Ramos (cell line): ENCODE data around the gene CEL.
"Not testable (repeated sequence)": the region's sequence is repeated elsewhere in the genome, so short reads cannot be mapped to it uniquely, and the experiment has no call there.

Source experiments
- in situ Hi-C: fragments of 300-500 bp; cut with MboI; formaldehyde crosslinking; loops from one replicate; pipeline ENCODE4 v1.14.3; 2022; ENCODE audit warnings: low sequenced_read_pairs; ENCODE audit not compliant: unreplicated experiment

The CEL gene

DNA sequence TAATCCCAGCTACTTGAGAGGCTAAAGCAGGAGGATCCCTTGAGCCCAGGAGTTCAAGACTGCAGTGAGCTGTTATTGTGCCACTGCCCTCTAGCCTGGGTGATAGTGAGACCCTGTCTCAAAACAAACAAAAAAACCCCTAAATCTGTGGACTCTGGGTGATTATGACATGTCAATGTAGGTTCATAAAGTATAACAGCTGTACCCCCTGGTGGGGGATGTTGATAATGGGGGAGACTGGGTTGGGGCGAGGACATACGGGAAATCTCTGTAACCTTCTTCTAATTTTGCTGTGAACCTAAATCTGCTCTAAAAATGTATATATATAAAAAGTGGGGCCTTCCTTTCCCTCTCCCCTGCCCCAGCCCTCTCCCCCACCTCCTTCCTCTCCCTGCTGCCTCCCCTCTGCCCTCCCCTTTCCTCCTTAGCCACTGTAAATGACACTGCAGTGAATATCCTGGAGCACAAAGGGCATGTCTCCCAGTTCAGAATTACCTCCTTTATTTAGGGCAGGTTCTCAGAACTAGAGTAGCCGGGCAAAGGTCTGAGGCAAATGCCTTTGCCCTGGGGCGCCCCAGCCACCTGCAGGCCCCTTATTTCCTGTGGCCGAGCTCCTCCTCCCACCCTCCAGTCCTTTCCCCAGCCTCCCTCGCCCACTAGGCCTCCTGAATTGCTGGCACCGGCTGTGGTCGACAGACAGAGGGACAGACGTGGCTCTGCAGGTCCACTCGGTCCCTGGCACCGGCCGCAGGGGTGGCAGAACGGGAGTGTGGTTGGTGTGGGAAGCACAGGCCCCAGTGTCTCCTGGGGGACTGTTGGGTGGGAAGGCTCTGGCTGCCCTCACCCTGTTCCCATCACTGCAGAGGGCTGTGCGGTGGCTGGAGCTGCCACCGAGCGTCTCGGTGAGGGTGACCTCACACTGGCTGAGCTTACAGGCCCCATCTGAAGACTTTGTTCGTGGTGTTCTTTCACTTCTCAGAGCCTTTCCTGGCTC lies 19.3 kb downstream of the CEL start:
- in situ Hi-C loops: not testable (repeated sequence)

DNA sequence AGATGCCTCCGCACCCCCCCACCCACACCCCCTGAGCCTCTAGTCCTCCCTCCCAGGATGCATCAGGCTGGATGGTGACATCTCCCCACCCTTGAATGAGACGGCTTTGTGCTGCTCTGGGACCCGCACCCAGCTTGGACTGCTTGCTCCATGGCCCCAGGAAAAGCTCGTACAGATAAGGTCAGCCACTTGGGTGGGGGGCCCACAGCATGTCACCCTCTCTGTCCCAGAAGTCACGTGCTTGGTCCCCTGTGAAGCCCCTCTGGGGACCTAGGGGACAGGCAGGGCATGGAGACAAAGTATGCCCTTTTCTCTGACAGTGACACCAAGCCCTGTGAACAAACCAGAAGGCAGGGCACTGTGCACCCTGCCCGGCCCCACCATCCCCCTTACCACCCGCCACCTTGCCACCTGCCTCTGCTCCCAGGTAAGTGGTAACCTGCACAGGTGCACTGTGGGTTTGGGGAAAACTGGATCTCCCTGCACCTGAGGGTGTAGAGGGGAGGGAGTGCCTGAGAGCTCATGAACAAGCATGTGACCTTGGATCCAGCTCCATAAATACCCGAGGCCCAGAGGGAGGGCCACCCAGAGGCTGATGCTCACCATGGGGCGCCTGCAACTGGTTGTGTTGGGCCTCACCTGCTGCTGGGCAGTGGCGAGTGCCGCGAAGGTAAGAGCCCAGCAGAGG lies 20.3 kb downstream of the CEL start:
- in situ Hi-C loops: not testable (repeated sequence)

DNA sequence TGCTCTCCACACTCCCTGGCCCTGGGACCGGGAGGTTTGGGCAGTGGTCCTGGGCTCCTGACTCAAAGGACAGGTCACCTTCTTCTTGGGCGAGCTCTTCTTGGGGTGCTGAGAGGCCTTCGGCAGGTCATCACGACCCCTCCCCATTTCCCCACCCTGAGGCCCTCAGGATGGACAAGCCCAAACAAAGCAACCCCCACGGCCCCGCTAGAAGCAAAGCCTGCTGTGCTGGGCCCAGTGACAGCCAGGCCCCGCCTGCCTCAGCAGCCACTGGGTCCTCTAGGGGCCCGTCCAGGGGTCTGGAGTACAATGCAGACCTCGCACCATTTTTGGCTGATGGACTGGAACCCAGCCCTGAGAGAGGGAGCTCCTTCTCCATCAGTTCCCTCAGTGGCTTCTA lies 21.9 kb downstream of the CEL start:
- in situ Hi-C loops: not testable (repeated sequence)

DNA sequence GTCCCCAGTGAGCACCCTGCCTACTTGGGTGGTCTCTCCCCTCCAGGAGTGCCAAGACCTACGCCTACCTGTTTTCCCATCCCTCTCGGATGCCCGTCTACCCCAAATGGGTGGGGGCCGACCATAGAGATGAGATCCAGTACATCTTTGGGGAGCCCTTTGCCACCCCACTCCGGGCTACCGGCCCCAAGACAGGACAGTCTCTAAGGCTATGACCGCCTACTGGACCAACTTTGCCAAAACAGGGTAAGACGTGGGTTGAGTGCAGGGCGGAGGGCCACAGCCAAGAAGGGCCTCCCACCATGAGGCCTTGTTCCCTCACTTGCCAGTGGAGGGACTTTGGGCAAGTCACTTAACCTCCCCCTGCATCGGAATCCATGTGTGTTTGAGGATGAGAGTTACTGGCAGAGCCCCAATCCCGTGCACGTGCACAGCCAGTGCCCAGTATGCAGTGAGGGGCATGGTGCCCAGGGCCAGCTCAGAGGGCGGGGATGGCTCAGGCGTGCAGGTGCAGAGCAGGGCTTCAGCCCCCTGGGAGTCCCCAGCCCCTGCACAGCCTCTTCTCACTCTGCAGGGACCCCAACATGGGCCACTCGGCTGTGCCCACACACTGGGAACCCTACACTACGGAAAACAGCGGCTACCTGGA lies 24.6 kb downstream of the CEL start:
- in situ Hi-C loops: not testable (repeated sequence)

DNA sequence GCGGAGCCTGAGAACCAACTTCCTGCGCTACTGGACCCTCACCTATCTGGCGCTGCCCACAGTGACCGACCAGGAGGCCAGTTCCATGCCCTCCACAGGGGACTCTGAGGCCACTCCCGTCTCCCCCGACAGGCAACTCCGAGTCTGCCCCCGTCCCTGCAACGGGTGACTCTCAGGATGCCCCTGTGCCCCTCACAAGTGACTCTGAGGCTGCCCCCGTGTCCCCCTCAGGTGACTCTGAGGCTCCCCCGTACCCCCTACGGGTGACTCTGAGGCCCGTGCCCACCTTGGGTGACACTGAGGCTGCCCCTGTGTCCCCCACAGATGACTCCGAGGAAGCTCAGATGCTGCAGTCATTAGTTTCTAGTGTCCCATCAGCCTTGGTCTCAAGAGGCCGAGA lies 25.1 kb downstream of the CEL start:
- in situ Hi-C loops: no loop called here

DNA sequence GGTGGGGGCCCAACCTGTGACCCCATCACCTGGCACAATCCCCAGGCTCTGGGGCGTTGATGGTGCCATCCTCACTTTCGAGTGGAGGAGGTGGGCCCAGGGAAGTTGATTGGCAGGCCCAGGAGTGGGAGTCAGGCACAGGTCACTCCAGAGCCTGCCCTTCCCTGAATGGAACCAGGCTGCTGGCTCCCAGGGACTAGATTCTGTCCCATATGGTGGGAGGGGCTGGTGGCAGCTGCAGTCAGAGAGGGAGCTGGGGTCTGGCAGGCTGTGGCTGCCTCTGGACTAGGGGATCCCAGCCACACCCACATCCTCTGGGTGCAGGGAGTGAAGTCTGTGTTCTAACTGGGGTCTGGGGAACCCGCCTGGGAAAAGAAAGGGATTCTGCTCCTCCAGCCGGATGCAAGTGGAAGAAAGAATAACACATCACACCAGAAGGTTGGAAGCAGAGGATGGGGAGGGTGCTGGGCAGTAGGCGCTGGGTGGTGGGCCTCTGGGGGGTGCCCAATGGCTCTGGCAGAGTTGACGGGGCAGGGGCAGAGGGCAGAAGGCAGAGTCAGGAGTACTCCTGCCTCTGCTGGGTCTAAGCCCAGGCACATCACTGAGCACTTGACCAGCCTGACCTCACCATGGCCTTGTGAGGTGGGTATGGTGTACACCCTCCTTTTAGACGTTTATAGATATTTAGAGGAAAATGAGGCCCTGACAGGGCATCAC lies 25.8 kb downstream of the CEL start:
- in situ Hi-C loops: no loop called here

DNA sequence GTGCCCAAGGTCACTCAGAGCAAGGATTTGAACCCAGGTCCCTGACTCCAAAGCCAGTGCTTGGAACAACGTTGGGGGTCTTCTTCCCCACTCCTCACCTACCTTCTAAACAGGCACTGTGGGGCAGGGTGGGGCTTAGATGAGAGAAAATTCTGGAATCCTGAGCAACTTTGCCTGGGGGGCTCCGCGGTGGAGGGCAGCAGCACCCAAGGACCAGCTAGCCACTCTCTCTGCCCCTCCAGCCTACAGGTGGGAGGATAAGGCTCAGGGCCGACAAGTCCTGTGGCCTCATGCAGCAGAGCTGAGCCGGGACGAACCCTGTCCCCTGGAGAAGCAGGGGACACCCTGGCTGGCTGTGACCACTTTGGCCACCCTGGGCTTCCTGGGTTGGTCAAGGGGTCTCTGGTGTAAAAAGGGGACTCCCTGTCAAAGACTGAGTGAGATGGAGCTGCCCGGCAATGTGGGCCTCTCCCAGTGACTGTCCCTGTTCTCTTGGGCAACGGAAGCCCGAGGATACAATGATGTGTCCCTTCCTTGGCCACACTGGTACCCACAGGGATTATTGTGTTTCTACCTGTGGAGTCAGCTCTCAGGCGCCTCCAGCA lies 26.5 kb downstream of the CEL start:
- in situ Hi-C loops: no loop called here

DNA sequence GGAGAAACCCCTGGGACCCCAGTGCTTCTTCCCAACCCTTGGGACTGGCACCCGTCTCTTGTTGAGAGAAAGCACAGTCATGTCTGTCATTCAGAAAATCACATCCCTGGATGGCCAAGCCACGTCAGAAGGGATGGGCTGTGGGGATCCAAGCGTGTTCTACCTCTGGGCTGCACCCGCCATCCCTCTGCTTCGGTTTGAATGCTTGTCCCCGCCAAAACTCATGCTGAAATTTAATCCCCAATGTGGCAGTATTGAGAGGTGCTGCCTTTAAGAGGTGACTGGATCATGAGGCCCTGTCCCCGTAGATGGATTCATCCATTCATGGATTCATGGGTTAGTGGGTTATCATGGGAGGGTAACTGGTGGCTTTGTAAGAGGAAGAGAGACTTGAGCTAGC lies 27.0 kb downstream of the CEL start:
- in situ Hi-C loops: no loop called here

DNA sequence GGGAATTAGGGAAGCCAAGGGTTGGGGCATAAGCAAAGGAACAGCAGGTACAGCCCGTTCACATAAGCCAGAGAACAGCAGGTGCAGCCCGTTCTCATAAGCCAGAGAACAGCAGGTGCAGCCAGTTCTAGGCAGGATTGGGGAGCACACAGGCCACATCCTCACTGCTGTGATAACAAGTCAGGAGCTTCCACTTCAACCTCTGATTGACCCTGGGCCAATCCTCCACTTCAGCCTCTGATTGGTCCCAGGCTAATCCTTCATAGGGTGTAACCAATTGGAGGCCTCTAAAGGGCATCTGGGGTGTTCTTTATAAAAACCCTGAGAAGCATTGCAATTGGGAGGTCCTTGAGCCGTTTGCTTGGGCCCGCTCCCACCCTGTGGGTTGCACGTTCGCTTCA lies 27.5 kb downstream of the CEL start:
- in situ Hi-C loops: no loop called here

DNA sequence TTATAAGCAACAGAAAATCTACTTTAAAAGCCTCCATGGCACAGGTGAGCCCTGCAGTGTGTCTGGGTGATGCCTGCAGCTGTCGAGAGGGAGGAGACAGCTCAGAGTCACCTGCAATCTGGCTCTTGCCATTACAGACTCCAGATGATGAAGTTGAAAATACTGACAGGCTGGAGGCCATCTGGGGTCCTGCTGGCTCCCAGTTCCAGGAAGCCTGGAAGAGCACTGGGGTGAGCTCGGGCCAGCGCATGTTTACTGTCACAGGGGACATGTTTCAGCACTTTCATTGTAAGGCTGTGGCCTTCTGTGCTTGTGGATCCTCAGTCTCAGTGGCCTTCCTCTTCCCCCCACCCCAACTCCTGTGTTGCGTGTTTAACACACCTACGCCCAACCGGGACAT lies 28.4 kb downstream of the CEL start:
- in situ Hi-C loops: no loop called here

DNA sequence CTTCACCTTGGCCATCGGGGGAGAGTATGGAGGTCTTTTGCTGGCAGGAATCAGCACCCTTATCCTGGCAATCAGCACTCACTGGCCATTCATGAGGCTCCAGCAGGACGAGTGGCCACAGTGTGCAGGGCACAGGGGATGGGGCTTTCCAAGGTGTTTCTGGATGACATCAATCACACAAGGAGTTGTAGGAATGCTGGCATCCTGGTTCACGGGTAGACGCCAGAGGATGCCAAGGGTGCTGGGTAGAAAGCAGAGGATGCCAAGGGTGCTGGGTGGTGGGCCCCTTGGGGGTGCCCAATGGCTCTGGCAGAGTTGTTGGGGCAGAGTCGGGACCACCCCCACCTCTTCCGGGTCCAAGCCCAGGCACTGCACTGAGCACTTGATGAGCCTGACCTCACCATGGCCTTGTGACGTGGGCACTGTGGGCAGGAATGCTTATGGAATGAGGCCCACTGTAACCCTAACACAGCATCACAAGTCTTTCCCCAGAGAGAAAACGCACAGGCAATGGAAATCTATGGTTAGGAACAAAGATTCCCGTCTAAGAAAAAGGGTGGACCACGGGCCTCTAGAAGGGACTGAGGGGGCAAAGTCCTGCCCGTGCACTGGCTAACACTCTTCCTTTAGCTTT lies 29.1 kb downstream of the CEL start:
- in situ Hi-C loops: no loop called here

DNA sequence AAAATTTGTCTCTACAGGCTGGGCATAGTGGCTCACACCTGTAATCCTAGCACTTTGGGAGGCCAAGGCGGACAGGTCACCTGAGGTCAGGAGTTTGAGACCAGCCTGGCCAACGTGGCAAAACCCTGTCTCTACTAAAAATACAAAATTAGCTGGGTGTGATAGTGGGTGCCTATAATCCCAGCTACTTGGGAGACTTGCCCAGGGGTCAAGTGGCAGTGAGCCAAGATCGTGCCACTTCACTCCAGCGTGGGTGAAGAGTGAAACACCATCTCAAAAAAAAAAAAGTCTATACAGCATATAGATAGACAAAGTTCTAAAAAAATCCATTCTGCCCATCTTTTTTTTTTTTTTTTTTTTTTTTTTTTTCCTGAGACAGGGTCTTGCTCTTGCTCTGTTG lies 32.6 kb downstream of the CEL start:
- in situ Hi-C loops: not testable (repeated sequence)

DNA sequence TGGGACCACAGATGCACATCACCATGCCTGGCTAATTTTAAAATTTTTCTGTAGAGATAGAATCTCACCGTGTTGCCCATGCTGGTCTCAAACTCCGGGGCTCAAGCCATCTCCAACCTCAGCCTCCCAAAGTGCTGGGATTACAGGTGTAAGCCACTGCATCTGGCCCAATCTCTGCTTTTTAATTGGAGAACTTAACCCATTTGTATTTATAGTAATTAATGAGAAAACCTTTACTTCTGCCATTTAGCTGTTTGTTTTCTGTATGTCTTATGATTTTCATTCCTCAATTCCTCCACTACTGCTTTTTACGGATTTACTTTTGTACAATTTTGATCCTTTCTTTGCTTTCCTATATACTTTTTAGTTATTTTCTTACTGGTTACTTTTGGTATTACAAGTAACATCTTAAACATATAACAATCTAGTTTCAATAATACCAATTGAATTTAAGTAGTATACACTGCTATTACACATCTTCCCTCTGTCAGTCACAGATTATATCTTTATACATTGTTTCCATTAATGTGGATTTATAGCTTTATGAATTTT lies 33.1 kb downstream of the CEL start:
- in situ Hi-C loops: no loop called here

DNA sequence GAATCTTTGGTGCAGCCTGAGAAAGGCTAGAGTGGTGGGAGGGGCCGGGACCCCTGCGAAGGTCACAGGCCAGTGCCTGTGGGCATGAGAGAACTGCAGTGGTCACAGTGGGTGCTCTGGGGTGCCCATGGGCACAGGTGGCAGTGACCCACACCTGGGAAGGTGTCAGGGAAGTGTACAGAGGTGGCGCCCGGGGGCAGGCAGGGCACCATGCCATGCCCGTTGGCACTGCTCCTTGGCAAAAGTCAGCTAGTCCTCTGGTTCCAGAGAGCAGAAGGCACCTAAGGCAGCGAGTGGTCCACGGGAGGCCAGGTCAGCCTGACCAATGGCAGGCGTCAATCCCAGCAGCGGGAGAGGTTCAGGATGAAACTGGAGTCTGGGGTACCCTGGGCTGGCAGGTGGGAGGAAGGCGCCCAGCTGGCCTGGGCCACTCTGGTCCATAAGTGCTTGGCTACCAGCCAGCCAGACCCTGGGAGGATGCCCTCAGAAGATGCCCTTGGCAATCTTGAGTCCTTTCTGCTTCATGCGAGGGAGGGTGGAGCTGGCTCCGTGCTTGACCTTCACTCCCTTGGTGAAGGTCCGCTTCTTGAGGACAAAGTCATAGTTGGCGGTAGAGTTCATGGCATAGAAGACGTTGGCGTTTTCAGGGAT lies 36.4 kb downstream of the CEL start:
- in situ Hi-C loops: no loop called here

DNA sequence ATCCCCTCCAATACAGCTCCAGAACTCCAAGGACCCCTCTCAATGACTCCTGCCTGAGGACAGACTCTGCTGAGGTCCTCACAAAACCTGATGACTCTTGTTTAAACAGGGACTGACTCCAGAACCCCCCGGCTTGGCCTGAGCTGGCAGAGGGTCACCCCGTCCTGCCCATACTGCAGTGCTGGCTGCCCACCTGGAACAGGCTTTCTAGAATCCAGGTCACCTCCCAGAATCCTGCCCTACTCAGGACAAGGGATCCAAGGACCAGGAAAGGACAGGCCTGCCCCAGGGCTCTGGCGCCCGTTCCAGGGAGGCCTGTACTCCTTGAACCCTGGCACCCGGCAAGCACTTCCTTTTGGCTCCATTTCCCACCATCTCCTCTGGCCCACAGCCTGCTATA lies 37.1 kb downstream of the CEL start:
- in situ Hi-C loops: no loop called here

DNA sequence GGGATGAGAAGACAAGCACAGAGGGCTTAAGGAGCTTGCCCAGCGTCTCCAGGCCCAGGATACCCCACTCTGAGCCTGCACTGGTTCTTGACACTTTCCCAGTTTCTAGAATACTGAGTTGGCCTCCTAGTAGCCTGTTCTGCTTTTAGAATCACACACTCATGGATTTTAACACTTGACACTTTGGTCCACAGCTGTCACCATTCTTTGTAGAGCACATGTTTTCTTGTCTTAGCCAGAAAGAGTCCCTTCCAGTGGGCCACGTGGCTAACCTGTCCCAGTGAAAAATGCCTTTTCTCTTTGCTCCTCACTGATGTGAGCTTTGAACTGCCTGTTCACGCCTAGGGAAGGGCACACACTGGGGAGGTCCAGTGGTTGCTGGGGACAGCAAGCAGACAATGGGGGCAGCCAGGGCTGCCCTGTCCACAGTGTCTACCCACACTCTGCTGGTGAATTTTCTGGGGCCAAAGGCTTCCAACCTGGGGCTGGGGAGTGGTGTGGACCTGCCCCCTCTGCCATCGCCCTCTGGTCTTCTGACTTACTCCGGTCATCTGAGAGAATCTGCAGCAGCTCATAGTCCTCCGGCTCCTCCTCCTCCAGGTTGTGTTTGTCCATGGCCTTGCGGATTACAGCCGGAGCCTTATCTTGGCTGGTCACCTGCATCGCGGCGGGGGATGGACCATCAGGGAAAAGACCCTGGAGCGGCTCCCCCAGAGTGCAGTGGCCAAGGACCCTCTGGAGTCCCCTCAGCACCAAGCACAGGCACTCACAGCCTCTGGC lies 38.1 kb downstream of the CEL start:
- in situ Hi-C loops: loop anchor here (5.0 kb wide), 1 partner anchor 47 kb away; no protein-coding TSS in a partner anchor

DNA sequence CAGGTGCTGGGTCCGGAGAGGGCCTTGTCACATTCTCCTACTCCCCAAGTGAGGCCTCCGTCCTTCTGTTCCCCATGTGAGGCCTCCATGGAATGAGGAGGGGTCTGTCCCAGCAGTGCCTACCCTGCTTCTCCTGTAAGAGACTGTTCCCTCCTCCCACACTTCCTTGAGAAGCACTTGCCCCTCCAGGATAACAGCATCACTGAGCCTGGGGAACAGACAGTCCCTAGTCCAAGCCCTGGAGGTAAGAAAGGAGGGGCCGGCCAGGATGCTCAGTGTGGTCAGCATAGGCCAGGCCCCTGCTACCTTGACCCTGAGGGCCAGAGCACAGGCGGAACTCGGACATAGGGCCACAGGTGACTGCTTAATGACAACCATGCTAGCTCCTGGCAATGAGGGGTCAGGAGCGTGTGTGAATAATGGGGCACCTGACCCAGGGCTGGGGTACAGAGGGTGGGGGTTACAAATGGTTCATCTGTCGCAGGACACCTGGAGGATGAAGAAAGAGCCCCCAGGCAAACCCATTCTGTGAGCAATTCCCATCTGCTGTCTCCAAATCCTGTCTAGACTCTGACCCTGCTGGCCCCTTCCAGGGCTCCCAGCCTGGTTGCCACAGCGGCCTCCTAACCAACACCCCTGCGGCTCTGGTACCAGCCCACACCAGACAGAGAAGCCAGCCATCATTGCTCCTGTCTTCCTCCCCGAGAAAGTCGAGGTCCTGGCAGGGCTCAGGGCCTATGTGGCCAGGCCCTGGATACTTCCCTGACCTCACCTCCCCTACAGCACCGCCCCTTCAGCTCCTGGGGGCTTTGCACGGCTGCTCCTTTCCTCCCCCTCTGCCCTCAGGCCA lies 39.0 kb downstream of the CEL start:
- in situ Hi-C loops: loop anchor here (5.0 kb wide), 1 partner anchor 47 kb away; no protein-coding TSS in a partner anchor
